Loucy (cell line): ENCODE results near the gene ABCA10.

Experiments
- H2AFZ ChIP-seq: fragments of 200-600 bp; sonication (generic); 2 replicates; pipeline ENCODE4 v1.6.0; 2016; ENCODE audit warnings: antibody characterized with exemption, mild to moderate bottlenecking, low read length, moderate library complexity
- H3F3A ChIP-seq: fragments of 200-600 bp; 2 replicates; pipeline ENCODE4 v1.6.0; 2016; ENCODE audit warnings: antibody characterized with exemption, low read depth, mild to moderate bottlenecking
- H3K27me3 ChIP-seq: fragments of 200-600 bp; sonication (generic); 2 replicates; pipeline ENCODE4 v1.6.1; 2014; ENCODE audit warnings: low read length, mild to moderate bottlenecking; ENCODE audit not compliant: insufficient read depth, poor library complexity, severe bottlenecking
- H3K36me3 ChIP-seq: fragments of 200-600 bp; sonication (generic); 2 replicates; pipeline ENCODE4 v1.6.1; 2016; ENCODE audit warnings: low read length; ENCODE audit not compliant: insufficient read depth
- H3K4me1 ChIP-seq: fragments of 200-600 bp; sonication (generic); 2 replicates; pipeline ENCODE4 v1.5.1; 2014; ENCODE audit warnings: low read length, mild to moderate bottlenecking; ENCODE audit not compliant: insufficient read depth, poor library complexity, severe bottlenecking
- H3K4me2 ChIP-seq: fragments of 200-600 bp; sonication (generic); 2 replicates; pipeline ENCODE4 v1.6.0; 2014; ENCODE audit warnings: antibody characterized with exemption, low read length, low read depth, mild to moderate bottlenecking; ENCODE audit not compliant: poor library complexity, severe bottlenecking
- H3K4me3 ChIP-seq: fragments of 200-600 bp; sonication (generic); 2 replicates; pipeline ENCODE4 v1.5.1; 2014; ENCODE audit warnings: low read length, mild to moderate bottlenecking, mixed read lengths; ENCODE audit not compliant: poor library complexity, severe bottlenecking
- H3K79me2 ChIP-seq: fragments of 200-600 bp; sonication (generic); 2 replicates; pipeline ENCODE4 v1.6.1; 2014; ENCODE audit warnings: low read length; ENCODE audit not compliant: insufficient read depth
- H3K9ac ChIP-seq: fragments of 200-600 bp; sonication (generic); 2 replicates; pipeline ENCODE4 v1.6.0; 2014; ENCODE audit warnings: mild to moderate bottlenecking, low read depth, low read length, moderate library complexity; ENCODE audit not compliant: poor library complexity, severe bottlenecking
- H3K9me2 ChIP-seq: fragments of 200-600 bp; sonication (generic); replicated peaks from 2 replicates; pipeline ENCODE4 v1.6.1; 2016; ENCODE audit warnings: low read depth, low read length, mixed read lengths
- H3K9me3 ChIP-seq: fragments of 200-600 bp; sonication (generic); 2 replicates; pipeline ENCODE4 v1.6.1; 2014; ENCODE audit warnings: mild to moderate bottlenecking, antibody characterized with exemption, low read length, low read depth; ENCODE audit not compliant: insufficient read depth
- H4K20me1 ChIP-seq: fragments of 200-600 bp; sonication (generic); 2 replicates; pipeline ENCODE4 v1.6.0; 2014; ENCODE audit warnings: antibody characterized with exemption, low read length, mild to moderate bottlenecking; ENCODE audit not compliant: insufficient read depth, poor library complexity, severe bottlenecking
- EZH2phosphoT487 ChIP-seq: fragments of 200-600 bp; IDR thresholded peaks from 2 replicates; pipeline ENCODE4 v1.6.1; 2018; ENCODE audit warnings: antibody characterized with exemption, mild to moderate bottlenecking, moderate library complexity, borderline replicate concordance
- TF ChIP-seq, protein P1 (sequence below): fragments of 200-600 bp; sonication (generic); conservative IDR thresholded peaks from 2 replicates; pipeline ENCODE4 v1.5.1; 2014; ENCODE audit warnings: mild to moderate bottlenecking, antibody characterized with exemption, low read length

Gene ABCA10

DNA sequence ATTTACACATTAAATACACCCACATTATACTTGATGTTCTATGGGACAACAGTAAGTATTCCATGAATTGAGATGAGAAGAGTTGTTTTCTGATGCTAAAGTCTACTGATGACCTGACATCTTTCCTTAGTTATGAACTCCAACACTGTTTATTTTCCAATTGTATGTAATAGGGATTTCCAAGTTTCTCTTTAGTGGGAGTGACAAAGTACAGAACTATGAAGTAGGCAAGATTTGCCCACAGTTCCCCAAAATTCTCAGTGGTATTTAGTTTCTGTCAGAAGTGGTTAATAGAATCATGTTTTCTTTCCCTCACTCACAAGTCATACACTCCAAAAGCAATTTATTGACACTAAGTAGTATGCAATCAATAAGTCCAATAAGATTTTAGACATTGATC lies 64.4 kb downstream of the ABCA10 start:
- H3K27me3 ChIP-seq, result no peaks in the 10 kb centered on the region
- no peak overlapping the region for H2AFZ ChIP-seq
- H3K9me3 ChIP-seq, result no peaks in the 10 kb centered on the region
- H3F3A ChIP-seq, result no peaks in the 10 kb centered on the region
- no peaks in the 10 kb centered on the region for H4K20me1 ChIP-seq
- no peaks in the 10 kb centered on the region for H3K36me3 ChIP-seq
- no peak overlapping the region for H3K9ac ChIP-seq
- no peaks in the 10 kb centered on the region for H3K9me2 ChIP-seq
- no peak for TF ChIP-seq EZH2phosphoT487
- TF ChIP-seq, protein P1, sequence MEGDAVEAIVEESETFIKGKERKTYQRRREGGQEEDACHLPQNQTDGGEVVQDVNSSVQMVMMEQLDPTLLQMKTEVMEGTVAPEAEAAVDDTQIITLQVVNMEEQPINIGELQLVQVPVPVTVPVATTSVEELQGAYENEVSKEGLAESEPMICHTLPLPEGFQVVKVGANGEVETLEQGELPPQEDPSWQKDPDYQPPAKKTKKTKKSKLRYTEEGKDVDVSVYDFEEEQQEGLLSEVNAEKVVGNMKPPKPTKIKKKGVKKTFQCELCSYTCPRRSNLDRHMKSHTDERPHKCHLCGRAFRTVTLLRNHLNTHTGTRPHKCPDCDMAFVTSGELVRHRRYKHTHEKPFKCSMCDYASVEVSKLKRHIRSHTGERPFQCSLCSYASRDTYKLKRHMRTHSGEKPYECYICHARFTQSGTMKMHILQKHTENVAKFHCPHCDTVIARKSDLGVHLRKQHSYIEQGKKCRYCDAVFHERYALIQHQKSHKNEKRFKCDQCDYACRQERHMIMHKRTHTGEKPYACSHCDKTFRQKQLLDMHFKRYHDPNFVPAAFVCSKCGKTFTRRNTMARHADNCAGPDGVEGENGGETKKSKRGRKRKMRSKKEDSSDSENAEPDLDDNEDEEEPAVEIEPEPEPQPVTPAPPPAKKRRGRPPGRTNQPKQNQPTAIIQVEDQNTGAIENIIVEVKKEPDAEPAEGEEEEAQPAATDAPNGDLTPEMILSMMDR, result no peak
- H3K79me2 ChIP-seq, result no peaks in the 10 kb centered on the region
- H3K4me1 ChIP-seq, result no peaks in the 10 kb centered on the region
- H3K4me3 ChIP-seq, result no peak overlapping the region
- no peak overlapping the region for H3K4me2 ChIP-seq

DNA sequence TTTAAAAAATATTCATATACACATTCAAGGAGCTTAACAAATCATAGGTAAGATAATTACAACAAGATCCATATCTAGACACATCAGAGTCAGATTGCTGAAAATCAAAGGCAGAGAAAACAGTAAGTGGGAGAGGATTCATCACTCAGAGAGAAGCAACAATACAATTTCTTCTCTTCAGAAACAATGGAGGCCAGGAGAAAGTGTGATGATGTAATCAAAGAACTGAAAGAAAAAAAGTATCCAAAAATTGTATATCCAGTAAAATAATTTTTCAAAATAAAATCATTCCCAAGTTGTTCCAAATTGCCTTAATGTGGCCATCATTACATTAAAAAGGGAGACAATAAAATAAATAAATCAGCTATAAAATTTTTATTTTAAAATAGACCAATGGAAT lies 69.2 kb downstream of the ABCA10 start:
- Histone ChIP-seq H3K9me3 (no peaks in the 10 kb centered on the region), H3K9me2 (no peaks in the 10 kb centered on the region), H2AFZ (no peak overlapping the region), H3K4me3 (no peak overlapping the region), H3K9ac (no peak overlapping the region), H3K36me3 (no peaks in the 10 kb centered on the region), H3K79me2 (no peaks in the 10 kb centered on the region), H3K4me2 (no peak overlapping the region), H3K27me3 (no peaks in the 10 kb centered on the region), H3F3A (no peaks in the 10 kb centered on the region), H3K4me1 (no peaks in the 10 kb centered on the region), H4K20me1 (no peaks in the 10 kb centered on the region)
- no peak for TF ChIP-seq EZH2phosphoT487
- TF ChIP-seq, protein P1, result no peak

DNA sequence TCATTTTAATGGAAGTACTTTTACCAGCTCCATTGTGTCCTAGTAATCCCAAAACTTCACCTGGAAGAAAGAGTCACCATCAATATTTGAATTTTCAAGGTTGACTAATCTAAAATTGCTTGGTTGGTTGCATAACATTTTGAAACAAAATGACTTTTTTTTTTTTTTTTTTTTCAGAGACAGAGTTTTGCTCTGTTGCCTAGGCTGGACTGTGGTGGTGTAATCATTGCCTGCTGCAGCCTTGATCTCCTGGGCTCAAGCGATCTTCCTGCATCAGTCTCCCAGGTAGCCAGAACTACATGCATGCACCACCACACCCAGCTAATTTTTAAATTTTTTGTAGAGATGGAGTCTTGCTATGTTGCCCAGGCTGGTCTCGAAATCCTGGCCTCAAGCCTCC lies 74.4 kb downstream of the ABCA10 start:
- H3K36me3 ChIP-seq, result no peaks in the 10 kb centered on the region
- no peaks in the 10 kb centered on the region for H3F3A ChIP-seq
- no peak overlapping the region for H3K9ac ChIP-seq
- no peak overlapping the region for H3K4me2 ChIP-seq
- no peak overlapping the region for H2AFZ ChIP-seq
- TF ChIP-seq, protein P1, result no peak
- no peak for TF ChIP-seq EZH2phosphoT487
- H3K4me3 ChIP-seq, result no peak overlapping the region
- no peaks in the 10 kb centered on the region for H3K9me2 ChIP-seq
- no peaks in the 10 kb centered on the region for H3K27me3 ChIP-seq
- no peaks in the 10 kb centered on the region for H4K20me1 ChIP-seq
- H3K4me1 ChIP-seq, result no peaks in the 10 kb centered on the region
- no peaks in the 10 kb centered on the region for H3K9me3 ChIP-seq
- H3K79me2 ChIP-seq, result no peaks in the 10 kb centered on the region
